C4-2B (cell line): Measurements from ENCODE around the gene MAK.

ENCODE experiments used
- ZFX ChIP-seq: fragments of 450-650 bp; IDR thresholded peaks from 2 replicates; pipeline ENCODE4 v1.6.1; 2017
- TF ChIP-seq, protein P1 (sequence below): fragments of 450-650 bp; conservative IDR thresholded peaks from 2 replicates; pipeline ENCODE4 v1.5.1; 2017; ENCODE audit warnings: mild to moderate bottlenecking

DNA sequence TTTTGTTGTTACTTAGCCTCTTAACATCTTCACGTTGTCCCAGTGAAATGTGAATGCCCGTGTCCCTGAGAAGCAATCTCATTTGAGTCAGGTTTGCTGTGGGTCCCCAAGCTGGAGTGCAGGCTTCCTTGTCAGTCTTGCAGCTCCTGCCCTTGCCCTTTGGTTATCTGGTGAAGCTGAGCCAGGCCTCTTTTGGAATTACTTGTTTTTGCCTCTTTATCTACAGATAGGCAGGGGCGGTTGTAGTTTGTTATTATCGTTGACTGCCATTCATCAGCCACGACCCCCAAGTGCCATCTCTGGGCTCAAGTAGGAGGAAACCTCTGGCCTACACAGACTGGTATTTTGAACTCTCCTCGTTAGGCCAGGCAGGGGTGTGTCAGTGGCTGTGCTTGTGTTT lies 113.3 kb downstream of the MAK start:
- TF ChIP-seq, protein P1, sequence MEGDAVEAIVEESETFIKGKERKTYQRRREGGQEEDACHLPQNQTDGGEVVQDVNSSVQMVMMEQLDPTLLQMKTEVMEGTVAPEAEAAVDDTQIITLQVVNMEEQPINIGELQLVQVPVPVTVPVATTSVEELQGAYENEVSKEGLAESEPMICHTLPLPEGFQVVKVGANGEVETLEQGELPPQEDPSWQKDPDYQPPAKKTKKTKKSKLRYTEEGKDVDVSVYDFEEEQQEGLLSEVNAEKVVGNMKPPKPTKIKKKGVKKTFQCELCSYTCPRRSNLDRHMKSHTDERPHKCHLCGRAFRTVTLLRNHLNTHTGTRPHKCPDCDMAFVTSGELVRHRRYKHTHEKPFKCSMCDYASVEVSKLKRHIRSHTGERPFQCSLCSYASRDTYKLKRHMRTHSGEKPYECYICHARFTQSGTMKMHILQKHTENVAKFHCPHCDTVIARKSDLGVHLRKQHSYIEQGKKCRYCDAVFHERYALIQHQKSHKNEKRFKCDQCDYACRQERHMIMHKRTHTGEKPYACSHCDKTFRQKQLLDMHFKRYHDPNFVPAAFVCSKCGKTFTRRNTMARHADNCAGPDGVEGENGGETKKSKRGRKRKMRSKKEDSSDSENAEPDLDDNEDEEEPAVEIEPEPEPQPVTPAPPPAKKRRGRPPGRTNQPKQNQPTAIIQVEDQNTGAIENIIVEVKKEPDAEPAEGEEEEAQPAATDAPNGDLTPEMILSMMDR: no peak
- no peak for TF ChIP-seq ZFX
